GM19328 (cell line): ENCODE measurements around the gene CHORDC1.
"Not testable (repeated sequence)": the region's sequence is repeated elsewhere in the genome, so short reads cannot be mapped to it uniquely, and the experiment has no call there.

Experiments
- ATAC-seq: cut with Tn5 transposase; IDR thresholded peaks from one replicate; pipeline ENCODE4 v1.9.1; 2021; ENCODE audit warnings: mild to moderate bottlenecking, moderate library complexity; ENCODE audit not compliant: unreplicated experiment

The CHORDC1 gene

DNA sequence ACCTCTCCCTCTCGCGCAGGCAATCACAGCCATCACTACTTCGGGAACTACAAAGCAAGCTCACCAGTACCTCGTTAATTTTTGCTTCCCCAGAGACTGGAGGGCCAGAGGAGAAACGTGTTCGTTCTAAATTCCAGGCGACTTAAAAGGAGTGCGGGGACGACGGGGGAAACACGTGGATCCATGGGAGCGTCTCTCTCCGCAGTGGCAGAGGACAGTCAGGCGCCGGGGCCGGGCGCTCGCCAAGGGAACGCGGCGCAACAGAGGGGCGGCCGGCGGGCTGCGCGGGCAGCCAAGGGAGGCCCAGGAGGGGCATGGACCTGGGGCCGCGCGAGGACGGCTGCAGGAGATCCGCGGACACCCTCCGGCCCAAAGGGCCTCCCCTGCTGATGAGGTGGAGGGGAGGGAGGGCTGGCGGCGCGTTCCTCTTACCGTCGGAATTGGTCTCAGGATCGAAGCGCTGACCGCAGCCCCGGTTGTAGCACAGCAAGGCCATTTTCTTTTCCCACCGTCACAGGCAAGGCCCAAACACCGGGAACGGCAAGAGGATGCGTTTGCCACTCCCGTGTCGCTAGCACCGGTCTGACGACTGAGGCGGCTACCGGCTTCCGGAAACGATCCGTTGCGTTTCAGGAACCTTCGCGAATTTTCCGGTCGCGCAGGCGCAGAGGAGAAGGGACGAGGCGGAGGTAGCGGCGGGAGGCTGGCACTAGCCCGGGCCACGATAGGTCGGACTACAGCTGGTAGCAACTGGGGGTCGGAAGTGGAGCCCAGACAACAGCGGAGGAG lies at the start of gene CHORDC1:
Gene CHORDC1, minus strand, starts transcription at position 591 of the 789 bp plus-strand sequence. Its CDS starts 95 bp downstream, at position 496.
- ATAC-seq, result peak; percentile 91

GRCh38 chr11:90257158-90257525 lies 34.3 kb upstream of the CHORDC1 start:
- ATAC-seq, result no peak

DNA sequence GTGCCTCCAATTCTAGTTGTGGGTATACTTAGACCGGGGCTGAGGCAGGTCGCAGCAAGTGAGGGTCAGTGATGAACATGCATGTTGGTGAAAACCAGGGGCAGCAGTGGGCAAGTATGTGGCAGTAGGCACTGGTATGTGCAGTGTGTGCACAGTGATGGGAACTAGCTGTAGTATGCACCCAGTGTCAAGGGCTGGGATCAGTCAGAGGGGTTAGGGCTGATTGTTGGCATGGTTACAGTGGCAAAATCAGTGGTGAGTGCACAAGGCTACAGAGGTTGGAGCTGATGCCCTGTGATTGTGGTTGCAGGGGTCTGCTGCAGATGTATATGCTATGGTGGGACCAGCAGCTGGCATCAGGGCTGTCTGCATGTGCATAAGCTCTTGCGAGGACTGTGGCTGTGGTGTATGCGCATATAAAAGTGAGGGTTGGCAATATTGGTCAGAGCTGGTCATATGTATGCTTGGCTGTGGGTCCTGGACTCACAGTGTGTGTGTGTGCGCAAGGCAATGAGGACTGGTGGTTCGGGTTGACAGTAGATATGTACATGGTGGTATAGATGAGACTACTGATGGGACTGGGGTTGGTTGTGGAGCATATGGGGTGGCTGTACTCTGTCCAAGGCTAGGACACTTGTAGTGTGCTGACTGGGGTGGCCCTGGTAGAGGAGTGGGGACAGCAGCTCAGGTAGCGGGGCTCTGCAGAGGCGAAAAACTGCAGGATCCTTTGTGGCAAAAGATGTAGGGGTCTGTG lies 33.7 kb upstream of the CHORDC1 start:
- no peak for ATAC-seq

DNA sequence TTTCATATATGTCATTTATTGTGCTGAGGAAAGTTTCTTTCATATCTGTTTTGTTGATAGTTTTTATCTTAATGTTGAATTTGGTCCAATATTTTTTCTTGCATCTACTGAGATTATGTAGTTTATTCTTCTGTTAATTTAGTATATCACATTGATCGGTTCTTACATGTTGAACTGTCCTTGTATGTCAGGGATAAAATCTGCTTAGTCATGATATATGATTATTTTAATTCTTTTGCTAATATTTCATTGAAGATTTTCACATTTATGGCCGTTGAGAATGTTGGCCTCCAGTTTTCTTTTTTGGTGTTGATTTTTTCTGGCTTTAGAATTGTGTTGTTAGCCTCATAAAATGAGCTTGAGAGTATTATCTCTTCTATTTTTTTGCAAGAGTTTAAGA lies 31.2 kb upstream of the CHORDC1 start:
- no peak for ATAC-seq

GRCh38 chr11:90252053-90252452 lies 29.2 kb upstream of the CHORDC1 start:
- ATAC-seq, result no peak

DNA sequence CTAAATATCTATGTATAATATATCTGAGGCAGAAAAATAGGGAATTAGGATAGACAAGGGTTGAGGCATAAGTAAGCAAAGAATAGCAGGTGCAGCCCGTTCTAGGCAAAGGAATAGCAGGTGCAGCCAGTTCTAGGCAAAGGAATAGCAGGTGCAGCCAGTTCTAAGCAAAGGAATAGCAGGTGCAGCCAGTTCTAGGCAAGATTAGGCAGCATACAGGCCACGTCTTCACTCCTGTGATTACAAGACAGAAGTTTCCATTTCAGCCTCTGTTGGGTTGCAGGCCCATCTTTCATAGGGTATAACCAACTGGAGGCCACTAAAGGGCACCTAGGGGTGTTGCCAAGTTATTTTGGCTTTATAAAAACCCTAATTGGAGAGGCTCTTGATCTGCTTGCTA lies 28.8 kb upstream of the CHORDC1 start:
- ATAC-seq, result no peak

DNA sequence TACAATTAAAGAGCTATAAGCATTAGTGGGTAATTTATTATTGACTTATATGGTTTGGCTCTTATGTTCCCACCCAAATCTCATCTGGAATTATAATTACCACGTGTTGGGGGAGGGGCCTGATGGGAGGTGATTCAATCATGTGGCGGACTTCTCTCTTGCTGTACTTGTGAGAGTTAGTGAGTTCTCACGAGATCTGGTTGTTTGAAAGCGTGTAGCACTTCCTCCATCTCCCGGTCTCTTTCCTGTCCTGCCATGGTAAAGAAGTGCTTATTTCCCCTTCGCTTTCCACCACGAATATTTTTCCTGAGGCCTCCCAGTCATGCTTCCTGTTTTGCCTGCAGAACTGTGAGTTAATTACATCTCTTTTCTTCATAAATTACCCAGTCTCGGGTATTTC lies 28.1 kb upstream of the CHORDC1 start:
- no peak for ATAC-seq

GRCh38 chr11:90246468-90246867 lies 23.6 kb upstream of the CHORDC1 start:
- ATAC-seq, result no peak

DNA sequence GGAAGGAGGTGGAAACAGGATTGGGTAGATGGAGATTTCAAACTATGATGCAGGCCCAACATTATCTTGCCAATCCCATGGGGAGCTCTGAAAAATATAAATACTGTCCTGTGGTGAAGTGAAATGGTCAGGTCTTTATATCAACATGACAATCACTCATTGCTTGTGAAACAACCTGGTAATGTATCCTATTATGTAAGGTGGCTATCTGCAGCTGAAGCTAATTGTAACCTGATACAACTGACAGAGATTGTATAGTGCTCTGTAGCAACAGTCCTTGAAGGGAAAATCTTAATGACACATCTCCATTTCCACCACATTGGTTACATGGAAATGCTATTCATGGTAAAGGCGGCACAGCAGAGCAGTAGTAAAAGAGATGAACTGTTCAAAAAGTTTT lies 20.7 kb upstream of the CHORDC1 start:
- no peak for ATAC-seq

GRCh38 chr11:90242894-90243416 lies 20.1 kb upstream of the CHORDC1 start:
- no peak for ATAC-seq

DNA sequence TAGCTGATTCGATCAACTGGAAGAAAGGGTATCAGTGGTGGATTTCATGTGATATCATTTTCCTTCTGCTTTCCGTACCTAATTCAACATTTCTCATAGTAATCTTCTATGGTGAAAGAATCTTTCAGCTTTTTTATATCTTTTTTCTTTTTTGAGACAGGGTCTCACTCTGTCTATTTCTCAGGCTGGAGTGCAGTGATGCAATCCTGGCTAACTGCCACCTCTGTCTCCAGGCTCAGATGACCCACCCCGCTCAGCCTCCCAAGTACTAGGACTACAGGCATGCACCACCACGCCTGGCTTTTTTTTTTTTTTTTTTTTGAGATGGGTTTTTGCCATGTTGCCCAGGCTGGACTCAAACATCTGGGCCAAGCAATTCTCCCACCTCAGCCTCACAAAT lies 18.6 kb upstream of the CHORDC1 start:
- ATAC-seq, result no peak

DNA sequence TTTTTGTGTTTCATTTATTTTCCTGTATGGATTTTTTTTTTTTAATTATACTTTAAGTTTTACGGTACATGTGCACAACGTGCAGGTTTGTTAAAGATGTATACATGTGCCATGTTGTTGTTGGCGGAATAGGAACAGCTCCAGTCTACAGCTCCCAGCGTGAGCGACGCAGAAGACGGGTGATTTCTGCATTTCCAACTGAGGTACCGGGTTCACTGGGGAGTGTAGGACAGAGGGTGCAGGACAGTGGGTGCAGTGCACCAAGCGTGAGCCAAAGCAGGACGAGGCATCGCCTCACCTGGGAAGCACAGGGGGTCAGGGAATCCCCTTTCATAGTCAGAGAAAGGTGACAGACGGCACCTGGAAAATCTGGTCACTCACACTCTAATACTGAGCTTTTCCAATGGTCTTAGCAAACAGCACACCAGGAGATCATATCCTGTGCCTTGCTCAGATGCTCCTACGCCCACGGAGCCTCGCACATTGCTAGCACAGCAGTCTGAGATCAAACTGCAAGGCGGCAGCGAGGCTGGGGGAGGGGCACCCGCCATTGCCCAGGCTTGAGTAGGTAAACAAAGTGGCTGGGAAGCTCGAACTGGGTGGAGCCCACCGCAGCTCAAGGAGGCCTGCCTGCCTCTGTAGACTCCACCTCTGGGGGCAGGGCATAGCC lies 17.3 kb upstream of the CHORDC1 start:
- not testable (repeated sequence) for ATAC-seq

GRCh38 chr11:90237004-90237403 lies 14.2 kb upstream of the CHORDC1 start:
- no peak for ATAC-seq

GRCh38 chr11:90235526-90235925 lies 12.7 kb upstream of the CHORDC1 start:
- ATAC-seq, result no peak

- ATAC-seq, result no peak
These were observed 12.1 kb upstream of the CHORDC1 start for GRCh38 chr11:90234977-90235376.

GRCh38 chr11:90229791-90230190 lies 6.9 kb upstream of the CHORDC1 start:
- ATAC-seq, result no peak

DNA sequence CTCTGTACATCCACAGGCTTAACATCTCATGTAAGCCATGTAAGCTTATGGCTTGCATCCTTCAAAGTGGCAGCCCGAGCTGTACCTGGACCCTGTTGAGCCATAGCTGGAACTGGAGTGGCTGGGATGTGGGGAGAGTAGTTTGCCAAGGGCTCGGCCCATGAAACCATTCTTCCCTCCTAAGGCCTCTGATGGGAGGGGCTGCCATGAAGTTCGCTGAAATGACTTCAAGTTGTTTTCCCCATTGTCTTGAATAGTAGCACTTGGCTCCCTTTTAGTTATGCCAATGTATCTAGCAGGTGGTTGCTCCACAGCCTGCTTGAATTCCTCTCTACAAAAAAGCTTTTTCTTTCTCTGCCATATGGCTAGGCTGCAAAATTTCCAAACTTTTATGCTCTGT lies 5.2 kb upstream of the CHORDC1 start:
- ATAC-seq, result no peak

DNA sequence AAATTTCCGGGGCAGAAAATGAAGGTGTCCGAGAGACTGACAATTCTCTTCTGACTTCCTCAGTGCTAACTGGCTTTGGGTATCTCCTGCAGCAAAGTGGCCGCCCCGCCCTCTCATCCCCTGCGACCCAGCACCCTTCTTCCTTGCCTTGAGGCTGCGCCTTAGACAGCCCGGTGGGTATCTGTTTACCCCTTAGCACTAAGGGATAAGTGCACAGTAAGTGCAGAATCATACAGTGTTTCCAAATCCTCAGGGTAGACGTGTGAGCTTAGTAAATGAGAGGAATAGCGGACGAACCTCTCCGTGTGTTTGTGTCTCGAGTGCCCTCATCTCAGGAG lies 368 bp upstream of the CHORDC1 start:
- peak; percentile 49 for ATAC-seq

DNA sequence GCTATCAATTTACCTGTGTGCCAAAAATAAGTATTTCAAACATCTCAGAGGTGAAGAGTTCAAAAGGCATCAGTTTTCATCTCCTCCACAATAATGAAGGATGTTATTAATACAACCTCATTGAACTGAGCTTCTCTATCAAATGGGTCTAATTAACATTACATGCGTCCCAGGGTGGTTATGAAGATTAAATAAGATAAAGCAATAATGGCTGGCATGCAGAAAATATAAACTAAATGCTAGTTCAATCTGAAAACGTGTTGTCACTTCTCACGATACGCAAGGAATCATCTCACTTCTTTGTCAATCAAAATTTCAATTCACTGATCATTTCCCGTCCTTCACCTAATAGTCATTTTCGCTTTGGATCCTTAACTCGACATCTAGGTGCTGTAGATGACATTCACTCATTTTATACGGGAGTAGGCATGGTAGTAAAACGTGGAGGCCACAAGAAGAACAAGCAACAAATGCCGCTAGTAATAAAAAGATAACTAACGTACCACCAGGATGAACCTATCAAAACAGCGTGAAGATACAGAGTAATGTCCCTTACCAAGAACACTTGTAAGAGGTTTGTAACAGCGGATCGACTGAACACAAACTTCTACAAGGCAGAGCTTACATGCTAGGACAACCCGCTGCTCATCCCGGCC lies 918 bp downstream of the CHORDC1 start:
- no peak for ATAC-seq

- ATAC-seq, result no peak
These were observed 2.5 kb downstream of the CHORDC1 start for GRCh38 chr11:90220391-90220790.

GRCh38 chr11:90219438-90219837 lies 3.4 kb downstream of the CHORDC1 start:
- ATAC-seq, result no peak
